Mesendoderm (in vitro differentiated cells): ENCODE data around the gene AGTPBP1.

Experiments
- DNase-seq: peaks from one replicate; pipeline ENCODE4 v3.0.0; 2013
- H2AK5ac ChIP-seq: 2 replicates; pipeline ENCODE4 v1.6.1; 2013; ENCODE audit warnings: low read length, inconsistent platforms
- H2BK120ac ChIP-seq: 2 replicates; pipeline ENCODE4 v1.6.1; 2013; ENCODE audit warnings: low read depth, mild to moderate bottlenecking, low read length, moderate library complexity, mixed read lengths
- H2BK15ac ChIP-seq: replicated peaks from 2 replicates; pipeline ENCODE4 v1.6.1; 2013; ENCODE audit warnings: low read depth, mild to moderate bottlenecking, moderate library complexity
- H2BK5ac ChIP-seq: 2 replicates; pipeline ENCODE4 v1.6.1; 2013; ENCODE audit warnings: low read length, inconsistent platforms
- H3K18ac ChIP-seq: 2 replicates; pipeline ENCODE4 v1.6.1; 2013; ENCODE audit warnings: mild to moderate bottlenecking, low read length, mixed read lengths
- H3K23ac ChIP-seq: one replicate; pipeline ENCODE4 v1.6.1; 2013; ENCODE audit warnings: low read length
- H3K27ac ChIP-seq: 2 replicates; pipeline ENCODE4 v1.5.1; 2013; ENCODE audit warnings: low read depth, mild to moderate bottlenecking, inconsistent platforms, low read length, moderate library complexity
- H3K27me3 ChIP-seq: 2 replicates; pipeline ENCODE4 v1.6.1; 2013; ENCODE audit warnings: low read length, control low read depth, mild to moderate bottlenecking, inconsistent platforms; ENCODE audit not compliant: insufficient read depth, poor library complexity
- H3K36me3 ChIP-seq: 2 replicates; pipeline ENCODE4 v1.6.1; 2013; ENCODE audit warnings: low read length, inconsistent platforms; ENCODE audit not compliant: control insufficient read depth, insufficient read depth
- H3K4ac ChIP-seq: one replicate; pipeline ENCODE4 v1.6.1; 2013; ENCODE audit warnings: low read depth, mild to moderate bottlenecking, low read length, moderate library complexity
- H3K4me1 ChIP-seq: 2 replicates; pipeline ENCODE4 v1.6.1; 2013; ENCODE audit warnings: low read depth, low read length, inconsistent platforms; ENCODE audit not compliant: control insufficient read depth
- H3K4me2 ChIP-seq: 2 replicates; pipeline ENCODE4 v1.6.1; 2013; ENCODE audit warnings: low read length
- H3K4me3 ChIP-seq: 2 replicates; pipeline ENCODE4 v1.5.1; 2013; ENCODE audit warnings: mild to moderate bottlenecking, low read length
- H3K56ac ChIP-seq: one replicate; pipeline ENCODE4 v1.6.1; 2013; ENCODE audit warnings: low read length
- H3K79me1 ChIP-seq: 2 replicates; pipeline ENCODE4 v1.6.1; 2013; ENCODE audit warnings: low read length, inconsistent platforms
- H3K79me2 ChIP-seq: 2 replicates; pipeline ENCODE4 v1.6.1; 2013; ENCODE audit warnings: mild to moderate bottlenecking, low read length; ENCODE audit not compliant: control insufficient read depth, insufficient read depth
- H3K9ac ChIP-seq: 2 replicates; pipeline ENCODE4 v1.6.1; 2013; ENCODE audit warnings: low read length, inconsistent platforms
- H4K5ac ChIP-seq: one replicate; pipeline ENCODE4 v1.6.1; 2013; ENCODE audit warnings: low read length
- H4K8ac ChIP-seq: one replicate; pipeline ENCODE4 v1.6.1; 2013; ENCODE audit warnings: low read depth, mild to moderate bottlenecking, control low read depth, low read length, moderate library complexity
- WGBS: extraction: QIAGEN DNeasy Blood & Tissue Kit; methylation state at CpG from one replicate; pipeline ENCODE4 v1.1.7; 2013; ENCODE audit warnings: low lambda C conversion rate, missing lambda C conversion rate; ENCODE audit not compliant: insufficient coverage; ENCODE audit errors: extremely low coverage; 5-methylcytosine and 5-hydroxymethylcytosine counted together

Gene AGTPBP1

DNA sequence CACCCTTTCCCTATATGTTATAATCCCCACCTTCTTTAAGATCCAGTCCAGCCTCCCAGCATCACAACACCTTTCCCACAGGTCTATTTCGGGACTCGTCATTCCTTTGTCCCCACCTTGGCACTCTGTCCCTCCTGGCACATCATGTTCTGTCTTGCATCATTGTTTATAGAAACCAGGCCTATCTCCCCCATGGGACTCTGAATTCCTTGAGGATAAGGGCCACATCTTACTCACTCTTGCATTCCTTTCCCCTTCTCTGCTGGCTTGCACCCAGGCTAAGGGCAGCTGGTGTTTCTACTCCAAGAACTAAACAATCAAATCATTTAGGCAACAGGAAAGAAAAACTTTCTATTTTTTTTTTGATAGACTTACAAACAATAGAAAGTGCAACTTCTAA, 205.7 kb downstream of the AGTPBP1 start:
- H3K4me1 ChIP-seq = no peaks in the 10 kb centered on the region
- no peak overlapping the region for H3K4ac ChIP-seq
- H3K23ac ChIP-seq = no peak overlapping the region
- no peak overlapping the region for H2AK5ac ChIP-seq
- no peaks in the 10 kb centered on the region for H3K79me2 ChIP-seq
- no peak overlapping the region for H2BK5ac ChIP-seq
- H3K27me3 ChIP-seq = no peaks in the 10 kb centered on the region
- no peaks in the 10 kb centered on the region for H3K79me1 ChIP-seq
- no peak overlapping the region for H3K4me3 ChIP-seq
- no peak overlapping the region for H3K56ac ChIP-seq
- no peak overlapping the region for H2BK120ac ChIP-seq
- no peaks in the 10 kb centered on the region for H3K36me3 ChIP-seq
- H3K4me2 ChIP-seq = no peak overlapping the region
- H3K9ac ChIP-seq = no peak overlapping the region
- WGBS = no CpG with 5 or more reads among the region's 2 CpGs
- H3K27ac ChIP-seq = no peak overlapping the region
- H2BK15ac ChIP-seq = no peak overlapping the region
- DNase-seq = peak; percentile 72
- H4K5ac ChIP-seq = no peak overlapping the region
- H3K18ac ChIP-seq = no peak overlapping the region
- H4K8ac ChIP-seq = no peak overlapping the region

DNA sequence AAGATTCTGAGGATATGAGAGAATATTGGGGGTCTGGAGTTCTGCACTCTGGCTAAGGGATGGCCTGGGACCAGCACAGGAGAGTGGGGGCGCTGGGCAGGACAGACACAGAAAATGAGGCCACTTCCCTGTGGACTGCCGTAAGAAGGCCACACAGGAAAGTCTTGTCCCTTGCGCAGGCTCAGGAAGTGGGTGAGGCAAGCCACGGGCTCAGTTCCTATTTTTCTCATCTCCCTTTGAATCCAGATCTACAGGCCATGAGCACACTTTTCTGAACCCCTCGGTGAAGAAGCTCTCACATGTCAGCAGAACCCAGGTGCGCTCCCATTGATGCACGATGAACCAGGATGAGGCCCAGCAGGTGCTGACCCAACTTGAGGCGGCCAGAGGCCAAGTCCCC, 207.4 kb downstream of the AGTPBP1 start:
- Histone ChIP-seq H3K18ac (no peak overlapping the region), H2BK15ac (no peak overlapping the region), H3K9ac (no peak overlapping the region), H3K79me2 (no peaks in the 10 kb centered on the region), H3K4me1 (no peaks in the 10 kb centered on the region), H4K8ac (no peak overlapping the region), H3K56ac (no peak overlapping the region), H3K4me2 (no peak overlapping the region), H2AK5ac (no peak overlapping the region), H3K27ac (no peak overlapping the region), H4K5ac (no peak overlapping the region), H3K36me3 (no peaks in the 10 kb centered on the region), H2BK5ac (no peak overlapping the region), H3K23ac (no peak overlapping the region), H3K4me3 (no peak overlapping the region), H3K27me3 (no peaks in the 10 kb centered on the region), H3K4ac (no peak overlapping the region), H3K79me1 (no peaks in the 10 kb centered on the region), H2BK120ac (no peak overlapping the region)
- DNase-seq = no peak
- WGBS = no CpG with 5 or more reads among the region's 8 CpGs

DNA sequence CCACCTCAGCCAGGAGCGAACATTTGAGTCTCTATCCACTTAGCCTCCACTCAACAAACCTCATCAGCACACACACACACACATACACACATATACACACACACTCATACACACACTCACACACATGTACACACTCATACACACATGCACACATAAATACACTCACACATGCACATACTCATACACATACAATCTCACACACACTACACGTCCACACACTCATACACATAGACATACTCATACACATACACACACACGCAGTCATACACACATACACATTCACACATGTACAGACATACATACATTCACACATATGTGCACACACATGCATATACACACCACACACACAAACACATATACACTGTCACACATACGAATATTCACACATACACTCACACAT, 208.2 kb downstream of the AGTPBP1 start:
- H3K9ac ChIP-seq = no peak overlapping the region
- H3K4ac ChIP-seq = no peak overlapping the region
- H3K4me3 ChIP-seq = no peak overlapping the region
- H3K4me1 ChIP-seq = no peaks in the 10 kb centered on the region
- H3K56ac ChIP-seq = no peak overlapping the region
- H3K4me2 ChIP-seq = no peak overlapping the region
- H4K5ac ChIP-seq = no peak overlapping the region
- no peak overlapping the region for H4K8ac ChIP-seq
- no peak overlapping the region for H2AK5ac ChIP-seq
- H3K23ac ChIP-seq = no peak overlapping the region
- no peak overlapping the region for H2BK15ac ChIP-seq
- DNase-seq = no peak
- 100% methylated on average over 3 of the region's 4 CpGs for WGBS
- no peak overlapping the region for H3K27ac ChIP-seq
- H2BK120ac ChIP-seq = no peak overlapping the region
- no peaks in the 10 kb centered on the region for H3K79me2 ChIP-seq
- no peak overlapping the region for H3K18ac ChIP-seq
- H3K36me3 ChIP-seq = no peaks in the 10 kb centered on the region
- no peaks in the 10 kb centered on the region for H3K79me1 ChIP-seq
- no peak overlapping the region for H2BK5ac ChIP-seq
- no peaks in the 10 kb centered on the region for H3K27me3 ChIP-seq

DNA sequence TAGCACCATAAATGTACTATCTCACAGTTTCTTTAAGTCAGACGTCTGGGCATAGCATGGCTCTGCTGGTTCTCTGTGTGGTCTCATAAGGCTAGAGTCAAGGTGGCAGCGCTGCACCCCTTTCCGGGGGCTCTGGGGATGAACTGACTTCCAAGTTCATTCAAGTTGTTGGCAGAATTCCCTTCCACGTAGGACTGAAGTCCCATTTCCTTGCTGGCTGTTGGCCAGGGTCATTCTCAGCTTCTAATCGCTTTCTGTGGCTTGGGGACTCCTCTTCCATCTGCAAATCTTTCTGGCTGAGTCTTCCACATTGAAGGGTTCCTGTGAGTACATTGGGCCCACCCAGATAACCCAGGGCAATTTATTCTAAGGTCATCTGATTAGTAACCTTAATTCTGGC, 211.0 kb downstream of the AGTPBP1 start:
- Histone ChIP-seq H3K27ac (no peak overlapping the region), H4K8ac (no peak overlapping the region), H3K27me3 (no peaks in the 10 kb centered on the region), H3K79me2 (no peaks in the 10 kb centered on the region), H3K4me1 (no peaks in the 10 kb centered on the region), H3K4me2 (no peak overlapping the region), H3K4me3 (no peak overlapping the region), H3K18ac (no peak overlapping the region), H3K56ac (no peak overlapping the region), H2AK5ac (no peak overlapping the region), H2BK15ac (no peak overlapping the region), H4K5ac (no peak overlapping the region), H2BK5ac (no peak overlapping the region), H3K23ac (no peak overlapping the region), H3K4ac (no peak overlapping the region), H2BK120ac (no peak overlapping the region), H3K79me1 (no peaks in the 10 kb centered on the region), H3K9ac (no peak overlapping the region), H3K36me3 (no peaks in the 10 kb centered on the region)
- DNase-seq = no peak
- WGBS = no CpG with 5 or more reads among the region's 5 CpGs

DNA sequence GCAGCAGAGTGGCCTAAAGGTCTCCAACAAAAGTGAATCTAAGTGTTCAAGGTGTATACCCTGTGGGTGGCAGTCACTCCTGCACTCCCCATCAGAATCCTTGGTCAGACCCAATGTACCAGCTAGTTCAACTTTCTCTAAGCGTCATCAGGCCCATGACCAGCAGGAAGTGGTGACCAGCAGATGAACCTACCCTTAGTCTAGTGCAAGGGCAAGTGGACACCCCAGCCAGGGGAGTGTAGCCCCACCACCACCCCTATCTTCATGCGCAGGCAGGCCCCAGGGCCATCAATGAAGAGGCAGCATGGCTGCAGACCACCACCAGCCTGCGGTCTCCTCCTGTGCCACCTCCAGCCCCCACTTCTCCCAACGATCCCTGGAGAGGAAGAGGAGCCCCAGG, 213.1 kb downstream of the AGTPBP1 start:
- H4K8ac ChIP-seq = no peak overlapping the region
- no peak overlapping the region for H3K23ac ChIP-seq
- no peak overlapping the region for H3K27ac ChIP-seq
- no peak overlapping the region for H2AK5ac ChIP-seq
- H2BK15ac ChIP-seq = no peak overlapping the region
- H3K36me3 ChIP-seq = no peaks in the 10 kb centered on the region
- H3K18ac ChIP-seq = no peak overlapping the region
- no peaks in the 10 kb centered on the region for H3K79me2 ChIP-seq
- no peak overlapping the region for H4K5ac ChIP-seq
- H3K27me3 ChIP-seq = no peaks in the 10 kb centered on the region
- WGBS = no CpG with 5 or more reads among the region's 4 CpGs
- H2BK120ac ChIP-seq = no peak overlapping the region
- DNase-seq = no peak
- no peak overlapping the region for H3K4ac ChIP-seq
- H3K56ac ChIP-seq = no peak overlapping the region
- H3K79me1 ChIP-seq = no peaks in the 10 kb centered on the region
- H3K4me3 ChIP-seq = no peak overlapping the region
- H3K4me1 ChIP-seq = no peaks in the 10 kb centered on the region
- no peak overlapping the region for H3K9ac ChIP-seq
- H2BK5ac ChIP-seq = no peak overlapping the region
- no peak overlapping the region for H3K4me2 ChIP-seq

DNA sequence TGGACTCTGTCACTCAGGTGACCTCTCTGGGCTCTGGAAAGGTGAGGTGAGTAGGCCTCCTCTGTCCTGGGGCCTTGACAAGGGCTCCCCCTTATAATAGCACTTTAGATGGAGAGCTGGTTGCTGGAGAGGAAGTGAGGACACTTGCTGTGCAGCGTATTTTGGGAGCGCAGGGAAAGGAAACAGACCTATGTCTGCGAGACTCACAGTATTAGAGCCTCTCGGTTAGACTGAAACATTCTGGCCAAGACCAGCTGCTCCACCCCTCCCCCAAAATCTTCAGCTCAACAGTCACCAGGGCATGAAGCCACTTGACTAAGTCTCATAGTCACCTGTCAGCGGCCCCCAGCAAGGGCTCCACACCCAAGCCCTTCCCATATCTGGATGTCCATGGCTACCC, 213.6 kb downstream of the AGTPBP1 start:
- DNase-seq = no peak
- whole genome bisulfite sequencing = no CpG with 5 or more reads among the region's 5 CpGs
- no peaks in the 10 kb centered on the region for H3K36me3 ChIP-seq
- no peaks in the 10 kb centered on the region for H3K4me1 ChIP-seq
- no peak overlapping the region for H3K56ac ChIP-seq
- no peak overlapping the region for H3K4me2 ChIP-seq
- H2BK15ac ChIP-seq = no peak overlapping the region
- no peak overlapping the region for H3K9ac ChIP-seq
- no peaks in the 10 kb centered on the region for H3K79me1 ChIP-seq
- no peak overlapping the region for H3K23ac ChIP-seq
- H3K4me3 ChIP-seq = no peak overlapping the region
- no peak overlapping the region for H4K5ac ChIP-seq
- H2BK5ac ChIP-seq = no peak overlapping the region
- H4K8ac ChIP-seq = no peak overlapping the region
- no peak overlapping the region for H3K4ac ChIP-seq
- H2BK120ac ChIP-seq = no peak overlapping the region
- no peaks in the 10 kb centered on the region for H3K79me2 ChIP-seq
- no peak overlapping the region for H2AK5ac ChIP-seq
- no peak overlapping the region for H3K18ac ChIP-seq
- no peak overlapping the region for H3K27ac ChIP-seq
- H3K27me3 ChIP-seq = no peaks in the 10 kb centered on the region
